Measurements from ENCODE around the gene CCDC85C. TPM values are rescaled to one million over a fixed set of nuclear protein-coding genes. Genes with fewer than 3 reads are reported as not detected.
A peak's percentile ranks its signal among the peaks of the same experiment; 100 is the strongest.

Gene CCDC85C
- total and polyA plus RNA-seq, 2 donors: 4.6 to 7.9 TPM

DNA sequence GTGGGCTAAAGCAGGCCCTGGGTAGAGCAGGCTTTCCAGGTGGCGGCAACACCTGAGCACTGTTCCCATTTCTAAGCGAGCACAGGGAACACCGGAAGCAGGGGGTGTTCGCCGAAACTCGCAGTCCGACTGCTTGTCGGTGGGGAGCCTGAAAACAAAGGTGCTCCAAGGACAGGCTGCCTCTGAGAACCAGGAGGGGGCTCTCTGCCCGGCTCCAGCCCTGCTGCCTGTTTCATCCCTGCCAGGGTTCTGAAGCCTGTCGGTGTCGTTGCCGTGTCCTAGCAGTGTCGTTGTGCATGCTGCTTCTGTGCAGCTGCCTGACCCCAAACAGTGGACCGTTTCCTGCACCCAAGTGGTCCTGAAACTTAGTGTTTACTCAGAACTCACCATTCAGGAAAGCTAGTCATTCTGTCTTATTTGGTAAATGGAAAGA lies 101.0 kb downstream of the CCDC85C start:
- H3K27me3 ChIP-seq (ENCODE audit: control insufficient read depth in 2 of 2, insufficient read depth in 1 of 2, low read length in 1 of 2): no peaks in the 10 kb centered on the region
- H3K36me3 ChIP-seq (ENCODE audit: control insufficient read depth in 2 of 2, insufficient read depth in 2 of 2, low read length in 1 of 2): peaks cover 71 to 76% of the 10 kb centered on the region in 2 donors
- no peak overlapping the region for H3K27ac ChIP-seq (ENCODE audit: low read depth in 1 of 2, low read length in 1 of 2)
- no peaks in the 10 kb centered on the region for H3K9me3 ChIP-seq (ENCODE audit: control insufficient read depth in 2 of 2, insufficient read depth in 1 of 2, low read length in 1 of 2)
- no peaks in the 10 kb centered on the region for H3K4me1 ChIP-seq (ENCODE audit: control insufficient read depth in 2 of 2, insufficient read depth in 2 of 2, low read length in 2 of 2)
- DNase-seq (ENCODE audit: low read depth in 6 of 9, low spot score in 9 of 9): no peak
- 96% methylated on average over 14 of the region's 14 CpGs for WGBS
- H3K4me3 ChIP-seq (ENCODE audit: low read length in 2 of 2): no peak overlapping the region

- no peak overlapping the region for H3K4me3 ChIP-seq (ENCODE audit: low read length in 2 of 2)
- H3K27ac ChIP-seq (ENCODE audit: low read depth in 1 of 2, low read length in 1 of 2): no peak overlapping the region
- H3K4me1 ChIP-seq (ENCODE audit: control insufficient read depth in 2 of 2, insufficient read depth in 2 of 2, low read length in 2 of 2): no peaks in the 10 kb centered on the region
- H3K27me3 ChIP-seq (ENCODE audit: control insufficient read depth in 2 of 2, insufficient read depth in 1 of 2, low read length in 1 of 2): no peaks in the 10 kb centered on the region
- DNase-seq (ENCODE audit: low read depth in 6 of 9, low spot score in 9 of 9): no peak
- H3K36me3 ChIP-seq (ENCODE audit: control insufficient read depth in 2 of 2, insufficient read depth in 2 of 2, low read length in 1 of 2): peaks cover 54 to 70% of the 10 kb centered on the region in 2 donors
- no peaks in the 10 kb centered on the region for H3K9me3 ChIP-seq (ENCODE audit: control insufficient read depth in 2 of 2, insufficient read depth in 1 of 2, low read length in 1 of 2)
- WGBS: 98% methylated on average over 3 of the region's 3 CpGs
Measured at GRCh38 chr14:99497894-99498293, 106.1 kb downstream of the CCDC85C start.

GRCh38 chr14:99497341-99497740 lies 106.7 kb downstream of the CCDC85C start:
- 95% methylated on average over 2 of the region's 2 CpGs for WGBS
- Histone ChIP-seq H3K27ac (ENCODE audit: low read depth in 1 of 2, low read length in 1 of 2) (no peak overlapping the region), H3K4me3 (ENCODE audit: low read length in 2 of 2) (no peak overlapping the region), H3K27me3 (ENCODE audit: control insufficient read depth in 2 of 2, insufficient read depth in 1 of 2, low read length in 1 of 2) (no peaks in the 10 kb centered on the region), H3K4me1 (ENCODE audit: control insufficient read depth in 2 of 2, insufficient read depth in 2 of 2, low read length in 2 of 2) (no peaks in the 10 kb centered on the region), H3K9me3 (ENCODE audit: control insufficient read depth in 2 of 2, insufficient read depth in 1 of 2, low read length in 1 of 2) (no peaks in the 10 kb centered on the region), H3K36me3 (ENCODE audit: control insufficient read depth in 2 of 2, insufficient read depth in 2 of 2, low read length in 1 of 2) (peaks cover 54 to 69% of the 10 kb centered on the region in 2 donors)
- no peak for DNase-seq (ENCODE audit: low read depth in 6 of 9, low spot score in 9 of 9)

DNA sequence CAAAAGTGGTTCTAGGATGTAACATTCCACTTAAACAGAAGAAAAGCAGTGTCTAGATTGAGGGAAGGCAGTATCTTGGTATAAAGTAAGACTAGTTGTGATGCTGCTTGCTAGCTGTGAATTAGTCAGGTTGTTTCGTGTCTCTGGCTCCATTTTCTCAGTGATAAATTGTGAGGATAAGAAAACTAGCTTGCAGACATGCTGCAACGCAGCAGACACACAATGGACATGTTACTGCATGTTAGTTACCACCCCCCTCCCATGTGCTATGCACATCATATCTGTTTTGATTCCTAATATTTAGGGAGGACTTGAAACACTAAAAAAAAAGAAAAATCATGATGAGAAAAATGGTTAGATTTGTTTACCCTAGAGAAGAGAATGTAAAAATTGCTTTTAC lies 119.9 kb downstream of the CCDC85C start:
- Histone ChIP-seq H3K4me3 (ENCODE audit: low read length in 2 of 2) (no peak overlapping the region), H3K36me3 (ENCODE audit: control insufficient read depth in 2 of 2, insufficient read depth in 2 of 2, low read length in 1 of 2) (no peaks in the 10 kb centered on the region), H3K4me1 (ENCODE audit: control insufficient read depth in 2 of 2, insufficient read depth in 2 of 2, low read length in 2 of 2) (peaks cover 4 to 10% of the 10 kb centered on the region in 2 donors), H3K9me3 (ENCODE audit: control insufficient read depth in 2 of 2, insufficient read depth in 1 of 2, low read length in 1 of 2) (no peaks in the 10 kb centered on the region), H3K27me3 (ENCODE audit: control insufficient read depth in 2 of 2, insufficient read depth in 1 of 2, low read length in 1 of 2) (no peaks in the 10 kb centered on the region), H3K27ac (ENCODE audit: low read depth in 1 of 2, low read length in 1 of 2) (no peak overlapping the region)
- 94% methylated on average over 2 of the region's 2 CpGs for WGBS
- no peak for DNase-seq (ENCODE audit: low read depth in 6 of 9, low spot score in 9 of 9)

DNA sequence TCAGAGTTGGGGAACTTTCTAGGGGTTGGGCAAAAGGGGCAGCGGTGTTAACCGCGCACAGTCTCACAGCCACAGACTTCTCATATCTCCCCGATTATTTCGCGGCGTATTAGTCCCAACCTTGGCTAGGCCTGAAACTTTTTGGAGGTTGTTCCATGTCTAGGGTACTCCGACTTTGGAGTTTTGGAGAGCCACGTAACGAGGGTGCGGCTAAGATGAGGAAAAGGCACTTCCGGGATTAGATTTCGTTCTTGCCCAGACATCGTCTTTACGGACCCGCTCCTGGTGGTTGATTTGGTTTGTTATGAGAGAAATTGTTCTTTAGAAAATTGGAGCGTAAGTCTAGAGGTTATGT lies 122.3 kb downstream of the CCDC85C start:
- no peaks in the 10 kb centered on the region for H3K27me3 ChIP-seq (ENCODE audit: control insufficient read depth in 2 of 2, insufficient read depth in 1 of 2, low read length in 1 of 2)
- no peaks in the 10 kb centered on the region for H3K9me3 ChIP-seq (ENCODE audit: control insufficient read depth in 2 of 2, insufficient read depth in 1 of 2, low read length in 1 of 2)
- peak overlapping the region; percentile 86 to 92 for H3K27ac ChIP-seq (ENCODE audit: low read depth in 1 of 2, low read length in 1 of 2)
- H3K36me3 ChIP-seq (ENCODE audit: control insufficient read depth in 2 of 2, insufficient read depth in 2 of 2, low read length in 1 of 2): no peaks in the 10 kb centered on the region
- H3K4me3 ChIP-seq (ENCODE audit: low read length in 2 of 2): peak overlapping the region; percentile 68 to 96
- H3K4me1 ChIP-seq (ENCODE audit: control insufficient read depth in 2 of 2, insufficient read depth in 2 of 2, low read length in 2 of 2): peaks cover 6 to 12% of the 10 kb centered on the region in 2 donors
- DNase-seq (ENCODE audit: low read depth in 6 of 9, low spot score in 9 of 9): peak in 6 of 9 donors; percentile 21 to 53 (median 25)
- under 1% methylated on average over 17 of the region's 17 CpGs for whole genome bisulfite sequencing

GRCh38 chr14:99480917-99481744 lies 122.9 kb downstream of the CCDC85C start, which contains the start of gene CCNK:
CCNK (plus strand) TSS chr14:99481409; CDS start chr14:99492678, 11,269 bp downstream.
- Histone ChIP-seq H3K9me3 (ENCODE audit: control insufficient read depth in 2 of 2, insufficient read depth in 1 of 2, low read length in 1 of 2) (no peaks in the 10 kb centered on the region), H3K27ac (ENCODE audit: low read depth in 1 of 2, low read length in 1 of 2) (peak within 1 kb of the TSS; percentile 86 to 92), H3K36me3 (ENCODE audit: control insufficient read depth in 2 of 2, insufficient read depth in 2 of 2, low read length in 1 of 2) (no peaks in the 10 kb centered on the region), H3K4me3 (ENCODE audit: low read length in 2 of 2) (peak within 1 kb of the TSS; percentile 68 to 96), H3K27me3 (ENCODE audit: control insufficient read depth in 2 of 2, insufficient read depth in 1 of 2, low read length in 1 of 2) (no peaks in the 10 kb centered on the region), H3K4me1 (ENCODE audit: control insufficient read depth in 2 of 2, insufficient read depth in 2 of 2, low read length in 2 of 2) (peaks cover 6 to 12% of the 10 kb centered on the region in 2 donors)
- DNase-seq (ENCODE audit: low read depth in 6 of 9, low spot score in 9 of 9): peak; percentile 98 to 100 (median 100)
- WGBS: under 1% methylated on average over 82 of the region's 82 CpGs

DNA sequence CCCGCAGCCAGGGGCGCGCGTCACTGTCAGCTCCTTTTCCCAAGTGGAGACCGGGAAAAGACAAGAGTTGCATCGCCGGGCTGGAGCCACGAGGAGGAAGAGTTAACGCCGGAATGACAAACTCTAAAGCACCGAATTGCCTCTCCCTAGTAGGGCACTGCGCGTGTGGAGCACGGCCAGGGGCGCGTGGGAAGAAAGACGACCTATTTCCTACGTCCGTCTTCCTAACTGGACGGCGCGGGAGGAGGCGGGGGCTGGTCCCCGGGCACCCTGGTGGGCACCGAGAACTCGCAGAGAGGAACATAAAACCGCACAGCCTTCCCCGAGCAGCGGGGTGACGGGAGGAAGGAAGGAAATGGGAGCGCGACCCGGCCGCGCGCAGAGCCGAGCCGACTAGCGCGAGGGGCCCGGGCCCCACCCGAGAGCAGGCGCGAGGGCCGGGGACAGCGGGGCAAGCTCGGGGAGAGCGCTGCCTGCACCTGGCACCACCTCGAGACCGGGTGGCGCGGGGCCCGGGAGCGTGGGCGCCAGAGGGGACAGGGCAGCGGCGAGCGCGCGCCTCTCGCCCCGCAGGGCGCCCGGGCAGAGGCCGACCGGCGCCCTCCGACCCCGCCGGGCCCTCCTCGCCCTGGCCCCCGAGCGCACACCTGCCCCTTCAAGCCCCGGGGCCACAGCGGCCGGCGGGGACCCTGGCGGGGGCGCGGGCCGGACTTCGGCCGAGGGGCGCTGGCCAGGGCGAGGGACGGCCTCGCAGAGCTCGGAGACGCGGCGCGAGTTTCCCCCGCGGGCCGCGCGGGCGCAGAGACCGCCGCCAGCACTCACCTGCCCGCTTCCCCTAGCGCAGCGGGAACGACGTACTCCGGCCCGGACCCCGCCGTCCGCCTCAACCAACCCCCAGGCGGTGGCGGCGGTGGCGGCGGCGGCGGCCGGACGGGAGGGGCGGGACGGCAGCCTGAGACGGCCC lies 123.8 kb downstream of the CCDC85C start, which contains the start of gene SETD3:
Gene SETD3, minus strand, starts transcription at position 954 of the 964 bp plus-strand sequence. CDS start 15,054 bp downstream, outside the sequence.
- H3K27ac ChIP-seq (ENCODE audit: low read depth in 1 of 2, low read length in 1 of 2): peak within 1 kb of the TSS; percentile 86 to 92
- under 1% methylated on average over 122 of the region's 122 CpGs for WGBS
- DNase-seq (ENCODE audit: low read depth in 6 of 9, low spot score in 9 of 9): peak in 5 of 9 donors; percentile 27 to 59 (median 35)
- no peaks in the 10 kb centered on the region for H3K36me3 ChIP-seq (ENCODE audit: control insufficient read depth in 2 of 2, insufficient read depth in 2 of 2, low read length in 1 of 2)
- H3K4me1 ChIP-seq (ENCODE audit: control insufficient read depth in 2 of 2, insufficient read depth in 2 of 2, low read length in 2 of 2): peaks cover 6 to 12% of the 10 kb centered on the region in 2 donors
- H3K9me3 ChIP-seq (ENCODE audit: control insufficient read depth in 2 of 2, insufficient read depth in 1 of 2, low read length in 1 of 2): no peaks in the 10 kb centered on the region
- no peaks in the 10 kb centered on the region for H3K27me3 ChIP-seq (ENCODE audit: control insufficient read depth in 2 of 2, insufficient read depth in 1 of 2, low read length in 1 of 2)
- peak within 1 kb of the TSS; percentile 68 to 96 for H3K4me3 ChIP-seq (ENCODE audit: low read length in 2 of 2)

DNA sequence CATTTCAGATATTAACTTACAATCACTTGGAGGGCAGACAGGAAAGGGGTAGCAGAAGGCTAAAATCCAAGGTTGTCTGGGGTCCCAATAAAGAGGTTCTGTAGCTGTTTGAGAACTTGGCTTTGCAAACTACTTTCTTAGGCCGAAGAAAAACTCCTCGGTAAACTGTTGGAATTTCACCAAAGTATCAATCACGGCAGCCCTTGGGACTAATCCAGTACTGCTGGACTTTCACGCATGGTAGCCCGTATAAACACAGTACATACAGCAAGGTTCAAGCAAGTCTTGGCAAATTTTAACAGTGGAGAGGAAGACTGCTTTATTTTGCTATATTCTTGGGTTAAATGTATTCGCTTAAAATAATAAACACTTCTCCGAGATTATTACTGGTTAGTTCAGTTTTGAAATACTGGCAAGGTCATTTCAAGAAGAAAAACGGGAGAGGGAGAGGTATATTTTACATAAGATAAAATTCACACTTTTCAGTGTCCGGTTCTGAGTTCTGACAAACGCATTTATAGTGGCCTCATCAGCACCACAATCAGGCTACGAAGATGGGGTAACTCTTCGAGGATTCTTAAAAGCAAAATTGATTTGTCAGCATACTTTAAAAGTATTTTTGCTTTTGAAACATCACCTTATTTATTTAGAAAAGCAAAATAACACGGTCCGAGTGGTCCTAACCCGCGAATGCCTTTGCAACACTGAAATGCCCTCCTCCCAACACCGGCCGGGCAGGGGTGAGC lies 124.7 kb downstream of the CCDC85C start:
- peaks cover 6 to 12% of the 10 kb centered on the region in 2 donors for H3K4me1 ChIP-seq (ENCODE audit: control insufficient read depth in 2 of 2, insufficient read depth in 2 of 2, low read length in 2 of 2)
- peak overlapping the region in 1 of 2 donors; percentile 44 for H3K27ac ChIP-seq (ENCODE audit: low read depth in 1 of 2, low read length in 1 of 2)
- peak overlapping the region; percentile 68 for H3K4me3 ChIP-seq (ENCODE audit: low read length in 2 of 2)
- WGBS: 30% methylated on average over 18 of the region's 18 CpGs
- H3K27me3 ChIP-seq (ENCODE audit: control insufficient read depth in 2 of 2, insufficient read depth in 1 of 2, low read length in 1 of 2): no peaks in the 10 kb centered on the region
- no peaks in the 10 kb centered on the region for H3K9me3 ChIP-seq (ENCODE audit: control insufficient read depth in 2 of 2, insufficient read depth in 1 of 2, low read length in 1 of 2)
- peak in 1 of 9 donors; percentile 5 for DNase-seq (ENCODE audit: low read depth in 6 of 9, low spot score in 9 of 9)
- H3K36me3 ChIP-seq (ENCODE audit: control insufficient read depth in 2 of 2, insufficient read depth in 2 of 2, low read length in 1 of 2): no peaks in the 10 kb centered on the region
